ENCODE measurements around the gene RCBTB2.

The RCBTB2 gene

DNA sequence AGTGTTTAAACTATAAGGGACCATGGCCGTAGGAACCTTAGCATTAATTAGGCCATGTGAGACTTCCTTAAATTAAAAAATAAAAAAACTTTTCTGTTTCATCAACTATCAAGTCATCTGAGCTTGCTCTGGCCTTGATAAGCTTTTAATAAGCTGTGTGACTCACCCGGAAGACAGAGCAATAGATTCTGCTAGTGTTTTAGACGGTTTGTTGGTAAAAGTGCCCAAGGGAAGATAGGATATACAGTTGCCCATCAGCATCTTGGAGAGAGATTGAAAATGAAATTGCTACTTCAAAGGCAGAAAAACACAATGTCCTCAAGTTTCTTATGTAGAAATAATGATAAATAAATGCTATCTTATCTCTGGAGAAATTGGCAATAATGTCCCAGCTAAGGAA is 31.2 kb upstream of the RCBTB2 start:
- in situ Hi-C loops (cut with MboI; ENCODE audit: low sequenced_read_pairs), result no loop called here

DNA sequence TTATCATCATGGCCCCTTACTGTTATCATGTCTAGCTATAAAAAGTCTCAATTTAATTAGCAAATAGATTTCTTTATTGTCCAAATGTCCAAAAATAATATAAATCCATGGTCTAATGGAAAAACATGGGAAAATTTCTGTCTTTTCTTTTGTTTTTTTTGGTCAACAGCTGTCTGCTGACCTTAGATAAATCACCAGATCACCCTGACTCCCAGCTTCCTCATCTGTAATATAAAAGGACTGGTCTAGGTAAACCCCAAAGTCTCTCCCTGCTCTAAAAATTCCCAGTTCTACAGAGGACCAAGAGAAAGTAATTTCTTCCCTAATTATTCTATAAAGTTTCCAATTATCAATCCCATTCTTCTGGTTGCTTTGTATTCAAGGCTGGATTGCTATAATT is 30.7 kb upstream of the RCBTB2 start:
- in situ Hi-C loops (cut with MboI; ENCODE audit: low sequenced_read_pairs), result no loop called here

DNA sequence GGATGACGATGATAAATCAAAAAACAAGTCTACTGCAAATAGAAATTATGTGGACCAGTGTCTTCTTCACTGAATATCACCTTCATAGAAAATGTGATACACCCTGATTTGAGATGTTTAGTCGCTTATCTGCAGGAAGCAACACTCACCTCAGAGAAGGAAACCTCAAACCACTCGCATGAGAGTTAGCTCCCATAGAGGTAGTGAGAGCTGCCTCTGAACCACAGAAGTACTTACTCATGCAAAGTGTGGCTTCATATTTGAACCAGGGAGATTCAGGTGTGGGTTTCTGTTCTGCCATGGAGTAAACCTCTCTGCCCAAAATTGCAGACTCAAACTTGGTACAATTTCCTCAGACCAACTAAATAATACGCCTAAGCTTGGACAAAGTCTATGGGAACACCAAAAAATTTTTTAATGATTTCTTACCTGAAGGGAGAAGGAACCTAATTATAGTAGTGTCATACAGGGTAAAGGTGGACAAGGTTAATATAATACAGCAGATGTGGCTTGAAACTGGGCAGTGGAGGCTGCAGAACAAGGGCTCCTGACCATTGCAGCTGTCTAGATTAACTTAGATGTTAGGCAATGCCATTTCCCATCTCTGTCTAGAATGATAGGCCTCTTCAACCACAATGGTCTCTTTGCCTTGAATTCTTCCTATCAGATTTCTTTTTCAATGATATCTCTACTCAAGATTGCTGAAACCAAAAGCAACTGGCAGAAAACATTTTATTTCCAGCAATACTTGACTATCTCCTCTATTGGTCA is 29.6 kb upstream of the RCBTB2 start:
- in situ Hi-C loops (cut with MboI; ENCODE audit: low sequenced_read_pairs), result no loop called here

DNA sequence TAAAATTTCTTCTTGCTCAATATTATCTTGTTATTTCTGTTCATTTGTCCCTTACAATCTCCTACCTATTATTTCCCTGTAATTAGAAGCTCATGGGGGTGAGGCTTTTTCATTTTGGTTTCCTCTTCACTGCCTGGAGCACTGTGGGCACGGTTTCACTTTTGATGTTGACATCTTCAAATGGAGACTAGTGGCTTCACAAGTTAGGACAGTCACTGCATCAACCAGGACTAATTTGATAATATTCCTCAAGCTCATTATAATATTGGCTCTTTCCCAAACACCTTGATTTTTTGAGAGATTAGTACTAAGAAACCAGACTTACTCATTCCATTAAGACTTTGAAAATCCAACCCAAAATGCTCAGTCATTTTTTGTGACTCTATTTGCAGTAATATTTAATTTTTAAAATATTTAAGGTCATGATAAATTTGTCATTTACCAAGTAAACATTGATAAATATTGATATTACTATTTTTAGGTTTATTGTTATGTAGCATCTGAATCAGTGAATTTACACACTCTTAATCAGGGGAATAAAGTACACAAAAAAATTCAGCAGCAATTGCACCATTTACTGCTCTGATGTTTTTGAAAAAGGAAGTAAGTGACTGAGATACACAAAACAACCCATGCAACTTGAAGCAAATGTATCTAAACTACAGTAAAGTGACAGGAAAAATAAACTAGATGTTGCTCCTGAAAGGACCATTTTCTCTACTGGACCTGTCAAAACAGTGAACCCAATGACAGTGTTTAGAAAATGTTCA is 28.8 kb upstream of the RCBTB2 start:
- in situ Hi-C loops (cut with MboI; ENCODE audit: low sequenced_read_pairs), result no loop called here

DNA sequence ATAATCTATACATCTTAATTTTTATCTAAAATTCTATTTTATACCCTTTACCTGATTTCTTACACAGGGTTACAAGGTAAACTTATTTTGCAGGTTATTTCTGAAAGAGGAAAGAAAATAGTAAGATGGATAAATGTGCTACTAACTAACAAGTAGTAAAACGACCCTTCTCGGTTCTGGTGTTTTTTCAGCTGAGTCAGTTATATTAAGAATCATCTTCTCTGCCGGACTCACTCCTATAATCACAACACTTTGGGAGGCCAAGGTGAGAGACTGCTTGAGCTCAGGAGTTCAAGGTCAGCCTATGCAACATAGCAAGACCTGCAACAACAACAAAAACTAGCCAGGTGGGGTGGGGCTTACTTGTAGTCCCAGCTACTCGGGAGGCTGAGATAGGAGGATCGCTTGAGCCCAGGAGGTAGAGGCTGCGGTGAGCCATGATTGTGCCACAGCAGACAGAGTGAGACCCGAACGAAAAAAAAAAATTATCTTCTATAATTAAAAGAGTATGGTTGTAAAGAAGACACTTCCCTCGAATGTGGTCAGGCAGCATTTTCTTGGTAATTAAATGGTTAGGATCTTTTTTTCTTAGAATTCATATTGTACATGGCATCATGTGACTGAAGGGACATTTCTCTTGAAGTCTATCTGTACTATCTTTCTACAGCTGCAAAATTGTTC is 27.9 kb upstream of the RCBTB2 start:
- in situ Hi-C loops (cut with MboI; ENCODE audit: low sequenced_read_pairs), result no loop called here

DNA sequence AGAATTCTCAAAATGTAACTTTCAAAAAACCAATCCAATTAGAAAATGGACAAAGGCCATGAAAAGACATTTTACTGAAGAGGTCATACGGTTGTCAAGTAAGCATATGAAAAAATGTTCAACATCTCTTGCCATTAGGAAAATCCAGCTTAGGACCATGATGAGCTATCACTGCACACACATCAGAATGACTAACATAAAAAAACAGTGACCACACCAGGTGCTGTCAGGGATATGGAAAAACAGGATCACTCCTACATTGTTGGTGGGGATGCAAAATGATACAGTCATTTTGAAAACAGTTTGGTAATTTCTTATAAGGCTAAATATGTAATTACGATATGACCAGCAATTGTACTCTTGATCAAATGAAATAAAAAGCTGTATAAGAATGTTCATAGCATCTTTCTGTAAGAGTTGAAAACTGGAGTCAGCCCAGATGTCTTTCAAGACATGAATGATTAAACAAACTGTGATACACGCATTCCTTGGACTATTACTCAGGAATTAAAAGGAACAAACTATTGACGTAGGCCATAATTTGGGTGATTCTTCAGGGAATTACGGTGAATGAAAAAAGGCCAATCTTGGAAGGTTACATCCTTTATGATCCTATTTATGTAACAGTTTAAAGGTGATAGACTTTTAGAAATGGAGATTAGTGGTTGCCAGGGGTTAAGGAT is 26.9 kb upstream of the RCBTB2 start:
- in situ Hi-C loops (cut with MboI; ENCODE audit: low sequenced_read_pairs), result no loop called here

DNA sequence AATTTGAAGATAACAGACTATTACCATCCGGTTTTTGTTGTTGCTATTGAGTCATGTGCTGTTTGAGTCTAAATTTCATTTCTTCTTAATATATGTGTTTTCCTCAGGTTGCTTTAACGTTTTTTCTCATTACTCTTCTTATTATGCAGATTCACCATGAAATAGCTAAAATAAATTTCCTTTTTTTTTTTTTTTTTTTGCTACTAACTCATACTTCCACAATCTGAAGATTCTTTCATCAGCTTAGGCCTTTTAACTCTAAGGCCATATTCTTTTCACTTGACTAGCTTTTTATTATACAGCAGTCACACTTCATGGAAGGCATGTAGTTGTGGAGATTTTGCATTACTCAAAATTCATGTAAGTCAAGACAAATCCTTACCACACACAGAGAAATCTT is 23.9 kb upstream of the RCBTB2 start:
- in situ Hi-C loops (cut with MboI; ENCODE audit: low sequenced_read_pairs), result no loop called here

DNA sequence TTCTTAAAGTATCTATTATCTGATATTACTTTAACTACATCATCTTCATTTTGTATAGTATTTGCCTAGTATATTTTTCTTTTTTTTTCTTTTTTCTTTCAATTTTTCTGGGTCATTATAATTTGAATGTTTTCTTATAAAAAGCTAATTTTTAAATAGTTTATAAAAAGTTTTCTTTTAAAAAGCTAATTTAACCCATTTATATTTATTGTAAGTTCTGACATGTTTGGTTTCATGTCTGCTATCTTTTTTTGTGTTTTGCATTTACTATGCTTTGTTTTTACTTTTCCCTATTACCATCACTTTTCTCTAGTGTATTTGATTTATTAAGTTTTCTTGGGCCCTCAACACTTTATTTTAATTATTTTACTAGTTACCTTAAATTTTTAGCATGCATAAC is 22.6 kb upstream of the RCBTB2 start:
- in situ Hi-C loops (cut with MboI; ENCODE audit: low sequenced_read_pairs), result no loop called here

DNA sequence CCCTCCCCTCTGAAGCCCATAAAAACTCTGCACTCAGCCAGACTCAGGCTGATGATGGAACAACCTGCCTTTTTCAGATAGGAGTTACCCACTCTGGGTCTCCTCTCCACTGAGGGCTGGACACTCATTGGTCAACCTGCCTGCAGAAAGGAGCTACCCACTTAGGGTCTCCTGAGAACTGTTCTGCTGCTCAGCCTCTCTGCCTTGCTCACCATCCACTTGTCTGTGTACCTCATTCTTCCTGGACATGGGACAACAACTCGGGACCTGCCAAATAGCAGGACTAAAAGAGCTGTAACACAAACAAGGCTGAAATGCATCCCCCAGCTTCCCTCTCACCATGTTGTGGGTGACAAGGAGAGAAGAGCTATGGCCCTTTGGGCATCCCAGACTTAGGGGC is 18.4 kb upstream of the RCBTB2 start:
- in situ Hi-C loops (cut with MboI; ENCODE audit: low sequenced_read_pairs), result no loop called here

DNA sequence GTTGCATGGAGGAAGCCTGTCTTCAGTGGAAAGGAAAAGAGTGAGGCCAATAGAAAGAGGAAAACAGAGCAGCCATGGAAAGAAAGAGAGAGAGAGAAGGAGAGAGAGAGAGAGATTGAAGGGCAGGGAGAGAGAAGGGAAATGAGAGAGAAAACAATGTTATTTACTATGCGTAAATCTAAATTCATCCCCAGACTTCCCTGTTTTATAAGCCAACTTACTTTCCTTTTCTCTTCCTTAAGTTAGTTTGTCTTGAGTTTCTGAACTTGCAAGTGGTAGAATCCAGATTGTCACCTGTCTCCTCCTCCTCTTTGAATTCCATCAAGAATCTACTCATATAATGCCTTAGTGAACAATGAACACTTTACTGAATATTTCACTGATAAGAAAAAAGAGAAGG is 16.8 kb upstream of the RCBTB2 start:
- in situ Hi-C loops (cut with MboI; ENCODE audit: low sequenced_read_pairs), result no loop called here

DNA sequence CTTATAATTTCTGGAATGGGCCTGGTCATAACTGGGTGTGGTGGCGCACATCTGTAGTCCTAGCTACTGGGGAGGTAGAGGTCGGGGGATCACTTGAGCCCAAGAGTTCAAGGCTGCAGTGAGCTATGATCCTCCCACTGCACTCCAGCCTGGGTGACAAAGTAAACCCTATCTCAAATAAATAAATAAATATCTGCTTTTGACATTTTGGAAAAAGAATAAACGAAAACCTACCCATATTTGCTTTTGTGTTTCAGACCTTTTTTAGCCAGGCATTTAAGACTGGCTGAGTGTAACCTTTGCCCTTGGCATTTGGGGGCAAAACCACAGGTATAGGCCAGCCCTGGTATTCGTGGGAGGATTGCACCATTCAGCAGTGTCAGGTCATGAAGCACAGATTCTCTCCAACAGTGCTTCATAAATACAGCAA is 14.8 kb upstream of the RCBTB2 start:
- in situ Hi-C loops (cut with MboI; ENCODE audit: low sequenced_read_pairs), result no loop called here

DNA sequence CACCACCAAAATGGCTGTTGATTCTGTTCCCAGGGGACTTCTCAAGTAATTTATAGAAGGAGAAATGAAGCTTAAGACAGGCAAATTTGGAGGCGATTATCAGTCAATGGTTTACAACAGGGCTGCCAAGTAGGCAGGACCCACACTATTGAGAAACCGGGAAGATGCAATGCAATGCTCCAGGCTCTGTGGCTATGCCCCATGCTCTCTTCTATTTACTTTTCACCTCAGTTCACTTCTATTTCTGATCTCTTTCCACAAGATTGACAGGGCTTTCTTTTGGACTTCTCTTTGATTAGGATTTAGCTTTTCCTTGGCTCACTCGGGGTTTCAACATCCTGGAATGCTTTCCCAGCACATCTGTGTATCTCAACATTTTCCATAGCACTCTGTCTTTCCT is 12.7 kb upstream of the RCBTB2 start:
- in situ Hi-C loops (cut with MboI; ENCODE audit: low sequenced_read_pairs), result no loop called here

DNA sequence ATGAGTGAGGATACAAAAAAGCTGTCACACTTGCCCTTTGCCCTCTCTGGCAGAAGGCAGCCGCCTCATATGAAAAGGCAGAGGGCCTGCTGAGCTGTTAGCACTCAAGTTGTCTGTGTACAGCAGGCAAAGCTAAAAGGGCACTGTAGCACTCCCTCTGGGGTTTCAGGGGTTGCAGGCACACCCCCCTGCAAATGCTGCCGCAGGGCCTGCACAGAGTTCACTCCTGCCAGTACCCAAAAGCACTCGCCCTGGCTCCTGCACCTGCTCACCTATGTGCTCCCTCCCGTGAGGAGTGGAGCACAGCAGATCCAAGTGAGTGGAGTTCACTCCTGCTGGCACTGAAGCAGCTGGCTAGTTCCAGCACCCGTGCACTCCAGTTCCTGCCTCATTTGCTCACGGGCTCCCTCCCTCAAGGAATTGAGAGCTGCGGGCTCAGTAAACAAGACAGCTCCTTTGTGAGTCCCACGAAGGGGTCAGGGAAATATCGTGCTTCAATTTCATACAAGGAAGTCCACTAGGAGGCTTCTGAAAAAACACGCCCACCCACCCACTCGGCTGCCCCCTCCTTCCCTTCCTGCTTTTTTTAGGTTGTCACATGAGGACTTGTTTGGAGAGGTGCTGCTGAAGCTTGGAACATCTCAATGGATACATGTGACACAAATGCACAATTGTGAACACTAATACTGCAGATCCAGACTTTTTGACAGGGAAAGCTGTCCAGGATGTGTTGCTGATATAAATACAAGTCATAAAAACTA is 9.9 kb upstream of the RCBTB2 start:
- in situ Hi-C loops (cut with MboI; ENCODE audit: low sequenced_read_pairs), result no loop called here

DNA sequence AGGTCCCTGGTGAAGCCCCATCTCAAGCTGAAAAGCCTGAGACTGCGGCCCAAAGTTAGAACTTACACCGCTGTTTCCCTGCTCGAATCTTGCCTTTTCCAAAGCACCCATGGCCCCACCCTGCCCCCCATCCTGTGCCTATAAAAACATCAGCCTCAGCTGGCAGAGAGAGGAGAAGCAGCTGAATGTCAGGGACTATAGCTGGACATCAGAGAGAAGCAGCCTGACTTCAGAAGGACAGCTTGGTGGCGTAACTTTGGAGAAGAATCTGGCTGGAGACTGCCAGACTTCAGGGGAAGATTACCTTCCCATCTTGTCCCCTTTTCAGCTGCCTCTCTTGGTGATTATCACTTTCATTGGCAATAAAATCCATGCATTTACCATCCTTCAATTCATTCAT is 9.3 kb upstream of the RCBTB2 start:
- in situ Hi-C loops (cut with MboI; ENCODE audit: low sequenced_read_pairs), result no loop called here

DNA sequence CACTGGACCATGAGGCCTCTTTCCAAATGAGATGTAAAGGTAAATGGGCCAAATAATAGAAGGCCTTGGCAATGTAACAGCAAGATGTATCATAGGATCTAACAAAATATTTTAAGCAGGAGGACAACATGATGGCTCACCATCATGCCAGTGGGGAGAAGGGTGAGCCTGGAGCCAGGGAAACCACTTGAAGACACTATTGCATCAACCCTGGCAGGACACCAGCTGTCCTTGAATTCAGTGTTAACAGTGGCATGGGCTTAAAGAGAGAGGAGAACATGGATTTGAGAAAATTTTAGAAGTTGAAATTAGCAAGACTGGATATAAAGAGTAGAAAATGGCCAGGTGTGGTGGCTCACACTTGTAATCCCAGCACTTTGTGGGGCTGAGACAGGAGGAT is 6.7 kb upstream of the RCBTB2 start:
- in situ Hi-C loops (cut with MboI; ENCODE audit: low sequenced_read_pairs), result no loop called here

DNA sequence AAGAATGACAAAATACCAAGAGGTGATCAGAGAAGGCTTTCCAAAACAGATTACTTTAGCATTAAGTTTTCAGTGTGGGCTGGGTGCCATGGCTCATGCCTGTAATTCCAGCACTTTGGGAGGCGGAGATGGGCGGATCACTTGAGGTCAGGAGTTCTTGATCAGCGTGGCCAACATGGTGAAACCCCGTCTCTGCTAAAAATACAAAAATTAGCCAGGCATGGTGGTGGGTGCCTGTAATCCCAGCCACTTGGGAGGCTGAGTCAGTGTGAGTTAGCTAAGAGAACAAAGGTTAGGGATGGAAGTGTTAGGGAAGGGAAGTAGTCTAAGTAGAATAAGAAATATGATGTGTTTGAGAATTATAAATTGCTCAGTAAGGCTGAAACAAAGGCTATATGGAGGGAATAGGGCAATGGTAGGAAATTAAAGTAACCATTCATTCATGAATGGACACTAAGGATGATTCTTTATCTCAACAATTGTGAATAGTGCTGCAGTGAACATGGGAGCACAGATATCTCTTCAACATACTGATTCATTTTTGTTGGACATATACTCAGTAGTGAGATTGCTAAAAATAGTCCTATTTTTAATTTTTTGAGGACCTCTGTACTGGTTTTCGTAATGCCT is 3.9 kb upstream of the RCBTB2 start:
- in situ Hi-C loops (cut with MboI; ENCODE audit: low sequenced_read_pairs), result no loop called here

DNA sequence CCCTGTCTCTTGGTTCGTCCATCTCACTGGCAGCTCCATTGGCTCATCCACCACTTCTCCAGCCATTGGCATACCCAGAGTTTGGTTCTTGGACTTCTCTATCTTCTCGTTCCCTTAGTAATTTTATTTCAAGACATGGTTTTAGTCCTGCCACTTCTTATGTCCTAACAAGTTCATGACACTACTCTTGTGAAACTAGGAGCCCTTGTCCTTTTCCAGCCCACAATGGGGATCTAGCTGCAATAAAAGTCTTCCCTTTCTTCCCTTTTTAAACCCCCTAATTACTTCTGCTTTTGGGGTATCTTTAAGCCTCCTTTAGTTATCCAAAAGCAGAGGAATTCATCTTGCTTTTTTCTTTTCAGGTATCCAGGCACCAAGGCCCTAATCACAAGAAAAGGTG is 2.9 kb upstream of the RCBTB2 start:
- in situ Hi-C loops (cut with MboI; ENCODE audit: low sequenced_read_pairs), result no loop called here

DNA sequence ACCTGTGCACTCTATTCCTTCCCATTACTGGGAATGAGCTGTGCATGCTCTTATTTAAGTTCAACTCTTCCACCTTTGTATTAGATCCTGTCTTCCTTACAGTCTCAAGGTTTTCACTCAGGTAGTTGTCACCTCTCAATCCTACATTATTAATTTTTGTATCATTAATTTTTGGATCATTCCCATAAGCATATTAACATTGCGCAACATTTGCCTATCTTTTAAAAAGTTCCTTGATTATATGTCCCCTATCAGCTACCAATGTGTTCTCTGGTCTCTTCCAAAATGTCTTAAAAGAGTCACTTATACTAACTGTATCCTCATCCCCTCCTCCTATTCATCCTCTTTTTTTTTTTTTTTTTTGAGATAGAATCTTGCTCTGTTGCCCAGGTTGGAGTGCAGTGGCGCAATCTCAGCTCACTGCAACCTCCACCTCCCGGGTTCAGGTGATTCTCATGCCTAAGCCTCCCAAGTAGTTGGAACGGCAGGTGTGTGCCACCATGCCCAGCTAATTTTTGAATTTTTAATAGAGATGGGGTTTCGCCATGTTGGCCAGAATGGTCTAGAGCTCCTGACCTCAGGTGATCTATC is 2.1 kb upstream of the RCBTB2 start:
- in situ Hi-C loops (cut with MboI; ENCODE audit: low sequenced_read_pairs), result no loop called here

DNA sequence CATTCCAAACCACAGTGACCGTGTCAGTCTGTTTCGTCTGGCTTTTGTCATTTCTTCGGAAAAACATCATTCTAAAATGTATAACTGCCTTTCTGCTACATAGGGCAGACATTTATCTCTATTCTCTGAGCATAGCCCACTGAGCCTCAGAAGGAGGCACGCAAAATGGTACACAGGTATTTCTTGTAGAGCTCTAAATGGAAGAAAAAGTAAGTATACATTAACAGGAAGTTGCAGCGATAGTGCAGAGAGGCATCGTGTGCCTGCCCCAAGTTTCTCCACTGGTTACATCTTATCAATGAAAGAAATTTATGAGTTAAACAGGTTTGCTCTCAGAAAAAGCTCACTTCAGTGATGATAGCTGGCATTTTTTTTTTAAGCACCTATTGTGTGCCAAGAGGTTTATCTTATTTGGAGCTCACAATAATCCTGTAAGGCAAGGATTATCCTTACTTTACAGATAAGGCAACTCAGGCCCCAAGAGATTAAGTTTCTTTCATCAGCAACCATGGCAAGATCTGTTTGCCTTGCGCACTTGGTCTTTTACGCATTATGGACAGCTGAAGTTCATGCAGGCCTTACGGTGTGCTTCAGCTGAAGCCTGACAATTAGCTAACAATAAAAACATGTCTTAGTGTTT is 1.2 kb upstream of the RCBTB2 start:
- in situ Hi-C loops (cut with MboI; ENCODE audit: low sequenced_read_pairs), result no loop called here

DNA sequence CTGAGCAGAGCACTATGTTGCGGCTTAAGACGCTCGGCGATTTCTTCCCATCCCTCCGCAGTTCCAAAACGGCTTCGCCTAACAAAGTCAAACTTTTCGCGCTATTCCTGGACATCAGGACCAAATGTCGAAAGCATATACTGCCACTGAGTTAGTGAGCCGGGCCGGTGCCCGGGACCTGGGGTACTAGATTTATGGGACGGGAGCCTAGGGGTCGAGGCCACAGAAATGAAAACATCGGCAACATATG is 699 bp downstream of the RCBTB2 start:
- in situ Hi-C loops (cut with MboI; ENCODE audit: low sequenced_read_pairs), result no loop called here

Data from HL-60/S4 treated with retinoic acid at 250 ng/mL for 4 days and 3 days (cell line).